Measurements from ENCODE around the gene MEIS2.

GRCh38 chr15:36944442-36944841 is 155.9 kb downstream of the MEIS2 start:
- no peak for TF ChIP-seq CTCF (conservative IDR thresholded peaks at IDR 0.05; ENCODE audit: low read depth, low read length)
- TF ChIP-seq EZH2 (IDR thresholded peaks at IDR 0.05; ENCODE audit: low read length, unreplicated experiment), result no peak
